ENCODE data around the gene DSN1. TPM values are rescaled to one million over a fixed set of nuclear protein-coding genes. Genes with fewer than 3 reads are reported as not detected.

The DSN1 gene
- polyA plus RNA-seq, 2 of the 4 experiments (the other 2 are of a cell fraction), result 38.2 to 41.3 TPM

GRCh38 chr20:36745927-36746659 is 27.5 kb downstream of the DSN1 start, which contains the start of gene NDRG3 (continued):
- TF ChIP-seq CHD4 (IDR thresholded peaks at IDR 0.05; ENCODE audit: borderline replicate concordance), result peak; percentile 86; the same call in 1 of the 2 replicates
- TF ChIP-seq CEBPB (IDR thresholded peaks at IDR 0.05), result no peak
- TF ChIP-seq ZC3H11A (IDR thresholded peaks at IDR 0.05), result no peak
- no peak for TF ChIP-seq ZNF302 (CRISPR knock-in tag; IDR thresholded peaks at IDR 0.05)
- TF ChIP-seq ZSCAN20 (CRISPR knock-in tag; IDR thresholded peaks at IDR 0.05), result no peak
- no peak for TF ChIP-seq MAFK (IDR thresholded peaks at IDR 0.05; ENCODE audit: partially characterized antibody)
- no peak for TF ChIP-seq RAD21 (conservative IDR thresholded peaks at IDR 0.05 in 1 of 2, IDR thresholded peaks at IDR 0.05 in 1 of 2)
- TF ChIP-seq RNF2 (IDR thresholded peaks at IDR 0.05; ENCODE audit: borderline replicate concordance, low read depth), result no peak
- no peak for TF ChIP-seq HOXB5 (CRISPR knock-in tag; IDR thresholded peaks at IDR 0.05)
- TF ChIP-seq HOXB13 (CRISPR knock-in tag; IDR thresholded peaks at IDR 0.05; ENCODE audit: low read depth), result no peak
- TF ChIP-seq KDM1A (IDR thresholded peaks at IDR 0.05; ENCODE audit: low read depth), result no peak
- TF ChIP-seq USF2 (IDR thresholded peaks at IDR 0.05), result no peak
- TF ChIP-seq E2F6 (IDR thresholded peaks at IDR 0.05; ENCODE audit: borderline replicate concordance, low read depth), result no peak
- TF ChIP-seq SREBF2 (IDR thresholded peaks at IDR 0.05), result no peak

- Histone ChIP-seq H3K4me2 (peak overlapping the region; percentile 98), H3K27ac (peak overlapping the region; percentile 84 to 94), H3K4me3 (peak overlapping the region; percentile 86), H3K4me1 (peaks cover 12% of the 10 kb centered on the region), H3K9me3 (no peaks in the 10 kb centered on the region)
- POLR2A ChIA-PET, result interaction anchor here (1.2 kb wide), 2 partner anchors 9 to 10 kb away, joined by 4 to 7 read pairs; no protein-coding TSS in a partner anchor
- DNase-seq (ENCODE audit: low read depth in 1 of 2, low spot score in 1 of 2), result peak; percentile 16 to 49
- 48% methylated on average over 11 of the region's 44 CpGs for WGBS (ENCODE audit: missing lambda C conversion rate)
- FAIRE-seq, result no peak
- CTCF ChIA-PET, result interaction anchor here (1.2 to 4.3 kb wide), 8 partner anchors 10 to 187 kb away, joined by 3 to 26 read pairs (median 4); no protein-coding TSS in a partner anchor
- peak; percentile 62 to 81 for ATAC-seq
- TF ChIP-seq CHD4 (IDR thresholded peaks at IDR 0.05; ENCODE audit: borderline replicate concordance), result no peak
- TF ChIP-seq PHF8 (IDR thresholded peaks at IDR 0.05; ENCODE audit: borderline replicate concordance, low read depth), result peak; percentile 25; the same call in 1 of the 2 replicates
Measured at GRCh38 chr20:36745234-36745926, 28.2 kb downstream of the DSN1 start.

- H3K4me1 ChIP-seq, result peaks cover 12% of the 10 kb centered on the region
- FAIRE-seq (no peak), ATAC-seq (0 out of 6 replicates have a peak, but pooled peaks of 1 of the 2 experiments have one; percentile 11), DNase-seq (ENCODE audit: low read depth in 1 of 2, low spot score in 1 of 2) (no peak)
- CTCF ChIA-PET, result interaction anchor here (0.6 to 4.3 kb wide), 9 partner anchors 9 to 187 kb away, joined by 3 to 26 read pairs (median 4); no protein-coding TSS in a partner anchor
- H3K27ac ChIP-seq, result peak overlapping the region in 1 of 2 experiments; percentile 94; a peak in 3 of 6 replicates
- H3K4me3 ChIP-seq, result peak overlapping the region; percentile 86
- no peak for TF ChIP-seq RNF2 (IDR thresholded peaks at IDR 0.05; ENCODE audit: borderline replicate concordance, low read depth)
- no peak for TF ChIP-seq KDM1A (IDR thresholded peaks at IDR 0.05; ENCODE audit: low read depth)
- TF ChIP-seq GATA3 (IDR thresholded peaks at IDR 0.05; ENCODE audit: borderline replicate concordance), result no peak
- no peak for TF ChIP-seq CEBPB (IDR thresholded peaks at IDR 0.05)
- no peak for TF ChIP-seq HOXB5 (CRISPR knock-in tag; IDR thresholded peaks at IDR 0.05)
- TF ChIP-seq FOXS1 (CRISPR knock-in tag; IDR thresholded peaks at IDR 0.05), result no peak
- TF ChIP-seq FOSB (CRISPR knock-in tag; IDR thresholded peaks at IDR 0.05), result no peak
- TF ChIP-seq MAX (IDR thresholded peaks at IDR 0.05), result no peak
- no peak for TF ChIP-seq NPAS2 (CRISPR knock-in tag; IDR thresholded peaks at IDR 0.05; ENCODE audit: borderline replicate concordance)
- TF ChIP-seq BHLHE40 (IDR thresholded peaks at IDR 0.05; ENCODE audit: low read depth, low read length), result no peak
- no peak for TF ChIP-seq E2F6 (IDR thresholded peaks at IDR 0.05; ENCODE audit: borderline replicate concordance, low read depth)
- TF ChIP-seq POLR2A (IDR thresholded peaks at IDR 0.05; ENCODE audit: low read length), result no peak
- no peak for TF ChIP-seq MAZ (IDR thresholded peaks at IDR 0.05; ENCODE audit: borderline replicate concordance, low read depth, low read length)
- no peak for TF ChIP-seq RCOR1 (IDR thresholded peaks at IDR 0.05; ENCODE audit: low read depth, low read length)
- TF ChIP-seq ZC3H11A (IDR thresholded peaks at IDR 0.05), result no peak
- WGBS (ENCODE audit: missing lambda C conversion rate), result 50% methylated on average over 5 of the region's 8 CpGs
- no peaks in the 10 kb centered on the region for H3K9me3 ChIP-seq
- H3K4me2 ChIP-seq, result peak overlapping the region; percentile 98
- POLR2A ChIA-PET, result interaction anchor here (0.6 kb wide), 1 partner anchor 21 kb away, joined by 9 read pairs; no protein-coding TSS in a partner anchor
Measured at GRCh38 chr20:36744764-36745191, 28.8 kb downstream of the DSN1 start.
